Omental fat pad (tissue), 4 donors: ENCODE data around the gene POU2F1. TPM values are rescaled to one million over a fixed set of nuclear protein-coding genes. Genes with fewer than 3 reads are reported as not detected.

ENCODE experiments used
- ATAC-seq: fragments of 150-250 bp; one replicate; pipeline ENCODE4 v1.9.1; 2016; ENCODE audit warnings: mild to moderate bottlenecking, moderate library complexity; ENCODE audit not compliant: low FRiP score
- DNase-seq: peaks from one replicate; pipeline ENCODE4 v3.0.0-alpha.2; 2019; ENCODE audit warnings: low spot score
- CTCF ChIP-seq, 3 donors: fragments of 450-650 bp; IDR thresholded peaks; one replicate each; pipeline ENCODE4 v1.5.1; 2016 to 2017; ENCODE audit warnings: antibody characterized with exemption in 3 of 3, mild to moderate bottlenecking in 3 of 3, moderate library complexity in 2 of 3
- total RNA-seq, 4 donors: library from RNA; depleted of rRNA; stranded (reverse); fragments of >200 nt; gene quantifications; one replicate each; pipeline ENCODE4 v1.1.0, GENCODE V29; 2016

The POU2F1 gene
- total RNA-seq, 4 donors from 2014 or later: 10.3 to 18.9 (median 13.5) TPM

- no peak for DNase-seq
- TF ChIP-seq CTCF (IDR thresholded peaks at IDR 0.05): no peak
- no peak for ATAC-seq
Observed at GRCh38 chr1:167392200-167392696, 171.6 kb downstream of the POU2F1 start.

DNA sequence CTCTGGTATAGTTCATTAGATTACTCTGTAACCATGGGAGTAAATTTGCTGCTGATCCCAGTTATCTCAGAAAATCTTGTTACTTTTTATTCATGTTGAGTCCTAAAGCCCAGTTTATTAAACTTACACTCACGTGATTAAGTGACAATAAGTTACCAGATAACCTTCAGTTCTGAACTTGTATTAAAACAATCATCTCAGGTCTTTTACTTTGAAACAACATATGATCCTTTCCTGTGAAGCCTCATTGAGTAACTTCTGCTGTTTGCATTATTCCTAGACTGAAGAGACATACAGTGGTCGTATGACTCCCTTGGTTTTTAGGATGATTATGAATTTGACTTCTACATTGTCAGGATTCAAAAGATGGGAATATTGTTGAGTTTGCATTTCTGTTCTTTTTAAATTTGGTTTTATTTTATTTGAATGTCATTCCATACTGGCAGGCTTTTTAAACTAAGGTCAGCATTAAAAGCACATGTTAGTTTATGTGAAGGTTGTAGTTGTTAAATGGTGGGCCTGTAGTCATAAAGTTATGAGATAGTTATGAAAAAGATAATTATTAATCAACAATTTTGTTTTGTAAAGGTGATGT, 179.8 kb downstream of the POU2F1 start:
- no peak for DNase-seq
- ATAC-seq: no peak

GRCh38 chr1:167401260-167401873, 180.7 kb downstream of the POU2F1 start:
- ATAC-seq (no peak), DNase-seq (no peak)
- TF ChIP-seq CTCF (IDR thresholded peaks at IDR 0.05): no peak

More for the DNA sequence above, 179.8 kb downstream of the POU2F1 start:
- no peak for TF ChIP-seq CTCF (IDR thresholded peaks at IDR 0.05)

DNA sequence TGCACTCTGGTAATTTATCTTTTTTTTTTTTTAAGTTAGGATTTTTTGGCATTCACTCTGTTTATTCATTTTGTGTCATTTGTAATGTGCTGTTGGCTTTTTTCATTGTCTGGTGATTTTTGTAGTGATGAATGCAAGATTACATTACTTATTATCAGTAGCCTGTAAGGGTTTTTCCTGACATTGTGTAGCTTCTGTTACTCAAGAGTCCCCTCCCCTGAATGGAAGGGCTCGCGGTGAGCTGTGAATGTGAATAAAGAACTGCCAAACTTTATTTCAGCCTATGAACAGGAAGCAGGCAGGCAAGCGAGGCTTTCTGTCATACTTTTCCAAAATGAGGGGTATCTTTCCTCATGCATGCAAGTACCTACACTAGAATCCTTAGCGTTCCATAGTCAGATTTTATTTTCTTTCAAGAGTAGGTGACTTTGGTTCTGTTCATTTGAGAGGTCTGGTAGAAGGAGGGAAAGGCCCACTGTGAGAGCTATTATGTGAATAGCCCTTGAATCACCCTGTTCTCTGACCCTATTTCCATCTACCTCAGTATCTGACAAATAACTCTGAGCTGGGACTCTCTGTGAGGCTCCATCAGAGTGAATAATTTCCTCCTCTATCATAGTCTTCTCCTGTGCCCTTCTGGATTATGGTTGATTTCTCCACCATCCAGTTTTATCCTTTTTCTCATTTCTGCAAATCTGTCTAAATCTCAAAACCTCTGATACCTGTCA, 183.6 kb downstream of the POU2F1 start:
- TF ChIP-seq CTCF (IDR thresholded peaks at IDR 0.05): no peak
- ATAC-seq: no peak
- no peak for DNase-seq

GRCh38 chr1:167404908-167405307, 184.2 kb downstream of the POU2F1 start:
- no peak for TF ChIP-seq CTCF (IDR thresholded peaks at IDR 0.05)
- no peak for DNase-seq
- ATAC-seq: no peak

GRCh38 chr1:167408355-167408754, 187.7 kb downstream of the POU2F1 start:
- no peak for DNase-seq
- no peak for TF ChIP-seq CTCF (IDR thresholded peaks at IDR 0.05)
- ATAC-seq: no peak
